Measurements from ENCODE around the gene CRYAB. TPM values are rescaled to one million over a fixed set of nuclear protein-coding genes. Genes with fewer than 3 reads are reported as not detected.

CRYAB gene, protein sequence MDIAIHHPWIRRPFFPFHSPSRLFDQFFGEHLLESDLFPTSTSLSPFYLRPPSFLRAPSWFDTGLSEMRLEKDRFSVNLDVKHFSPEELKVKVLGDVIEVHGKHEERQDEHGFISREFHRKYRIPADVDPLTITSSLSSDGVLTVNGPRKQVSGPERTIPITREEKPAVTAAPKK
- polyA plus RNA-seq (2012; rRNA removed): 0.92 and 1.5 TPM in 2 replicates
- 0.67 and 1.2 TPM in 2 replicates for polyA plus RNA-seq (2012; cell fraction: cytosol; rRNA removed)
- 0.29 and 1.8 TPM in 2 replicates for polyA plus RNA-seq (2012; cell fraction: nucleus; rRNA removed)

GRCh38 chr11:111911563-111912401, at the start of gene CRYAB:
TSS of gene CRYAB (minus strand) at chr11:111911770. CDS start at chr11:111911724, 46 bp downstream.
- H4K20me1 ChIP-seq (ENCODE audit: insufficient read depth): no peaks in the 10 kb centered on the region
- 77% methylated on average over 15 of the region's 17 CpGs for WGBS (ENCODE audit: low lambda C conversion rate)
- no peak within 1 kb of the TSS for H3K4me3 ChIP-seq (ENCODE audit: low read depth in 2 of 2, low read length in 1 of 2)
- no peaks in the 10 kb centered on the region for H3K27me3 ChIP-seq (ENCODE audit: insufficient read depth)
- no peaks in the 10 kb centered on the region for H3K79me2 ChIP-seq (ENCODE audit: insufficient read depth)
- H3K9me3 ChIP-seq: no peaks in the 10 kb centered on the region
- H3K27ac ChIP-seq (ENCODE audit: low read depth in 2 of 2, low read length in 1 of 2): peak within 1 kb of the TSS in 1 of 2 experiments; percentile 33; a peak in 1 of 4 replicates
- H2AFZ ChIP-seq (ENCODE audit: low read depth): peak within 1 kb of the TSS; percentile 46; the same call in 1 of the 2 replicates
- no peaks in the 10 kb centered on the region for H3F3A ChIP-seq (replicated peaks; ENCODE audit: insufficient read depth)
- no peaks in the 10 kb centered on the region for H3K36me3 ChIP-seq (replicated peaks in 1 of 2; ENCODE audit: control insufficient read depth in 1 of 2, insufficient read depth in 2 of 2, low read length in 1 of 2)
- H3K9ac ChIP-seq: no peak within 1 kb of the TSS
- DNase-seq: no peak
- H3K4me1 ChIP-seq (ENCODE audit: control insufficient read depth in 1 of 2, insufficient read depth in 2 of 2, low read depth in 1 of 2, low read length in 1 of 2): peaks cover 6 to 7% of the 10 kb centered on the region in 2 experiments; a peak in 2 of 4 replicates
- no peaks in the 10 kb centered on the region for H3K9me2 ChIP-seq
- no peak for TF ChIP-seq USF1 (IDR thresholded peaks at IDR 0.05; ENCODE audit: borderline replicate concordance, low read depth)
- no peak for TF ChIP-seq FOXJ3 (CRISPR knock-in tag; IDR thresholded peaks at IDR 0.05)
- TF ChIP-seq MXI1 (IDR thresholded peaks at IDR 0.05; ENCODE audit: low read depth, low read length): no peak
- TF ChIP-seq RFX5 (IDR thresholded peaks at IDR 0.05; ENCODE audit: low read length): no peak
- TF ChIP-seq JUND (IDR thresholded peaks at IDR 0.05): no peak
- no peak for TF ChIP-seq EP300 (IDR thresholded peaks at IDR 0.05; ENCODE audit: borderline replicate concordance in 1 of 2, low read depth in 1 of 2, low read length in 1 of 2)
- no peak for TF ChIP-seq RCOR1 (IDR thresholded peaks at IDR 0.05; ENCODE audit: low read length)
- no peak for TF ChIP-seq YY1 (IDR thresholded peaks at IDR 0.05; ENCODE audit: low read depth)
- TF ChIP-seq FOXM1 (IDR thresholded peaks at IDR 0.05; ENCODE audit: low read depth): no peak
- no peak for TF ChIP-seq TAF1 (IDR thresholded peaks at IDR 0.05; ENCODE audit: borderline replicate concordance, low read depth, low read length)
- no peak for TF ChIP-seq FOSL2 (IDR thresholded peaks at IDR 0.05; ENCODE audit: borderline replicate concordance, low read depth)
- no peak for TF ChIP-seq ELF1 (IDR thresholded peaks at IDR 0.05)
- no peak for TF ChIP-seq REST (IDR thresholded peaks at IDR 0.05; ENCODE audit: low read depth, low read length)
- TF ChIP-seq, protein P1, sequence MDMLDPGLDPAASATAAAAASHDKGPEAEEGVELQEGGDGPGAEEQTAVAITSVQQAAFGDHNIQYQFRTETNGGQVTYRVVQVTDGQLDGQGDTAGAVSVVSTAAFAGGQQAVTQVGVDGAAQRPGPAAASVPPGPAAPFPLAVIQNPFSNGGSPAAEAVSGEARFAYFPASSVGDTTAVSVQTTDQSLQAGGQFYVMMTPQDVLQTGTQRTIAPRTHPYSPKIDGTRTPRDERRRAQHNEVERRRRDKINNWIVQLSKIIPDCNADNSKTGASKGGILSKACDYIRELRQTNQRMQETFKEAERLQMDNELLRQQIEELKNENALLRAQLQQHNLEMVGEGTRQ (IDR thresholded peaks at IDR 0.05; ENCODE audit: borderline replicate concordance, low read depth, low read length): no peak
- TF ChIP-seq ZBTB33 (IDR thresholded peaks at IDR 0.05; ENCODE audit: borderline replicate concordance, low read depth): no peak
- no peak for TF ChIP-seq GABPA (IDR thresholded peaks at IDR 0.05; ENCODE audit: low read depth)
- CTCF ChIA-PET: interaction anchor here (1.2 to 1.4 kb wide), 2 partner anchors 25 to 68 kb away, joined by 3 read pairs; no protein-coding TSS in a partner anchor
- POLR2A ChIA-PET: no interaction called here
- H3K4me2 ChIP-seq: peak within 1 kb of the TSS; percentile 34; the same call in 1 of the 2 replicates
